Activated naive CD8-positive, alpha-beta T cell treated with anti-CD3 and anti-CD28 coated beads, Interleukin-2, amount 10 ng/mL, durations not matched to agents 7 days and 5 days (primary cell): ENCODE results near the gene PTPRN2. TPM values are rescaled to one million over a fixed set of nuclear protein-coding genes. Genes with fewer than 3 reads are reported as not detected.
"Not testable (repeated sequence)": the region's sequence is repeated elsewhere in the genome, so short reads cannot be mapped to it uniquely, and the experiment has no call there.

Experiments used
- ATAC-seq: fragments of 150-1000 bp; cut with Tn5 transposase; one replicate; pipeline ENCODE4 v1.10.0; 2021; ENCODE audit warnings: low read depth, moderate library complexity
- POLR2A ChIA-PET: fragments of 350-600 bp; sonication (Branson Sonifier 250); formaldehyde crosslinking; loops from one replicate; lab custom pipeline; 2021; ENCODE audit warnings: antibody characterized with exemption; lab: Charles Lee
- DNase-seq: peaks from one replicate; pipeline ENCODE4 v3.0.0; 2021
- H3K27ac Mint-ChIP-seq: one replicate; pipeline ENCODE4 v1.8.0; 2022; ENCODE audit warnings: mild to moderate bottlenecking, mixed read lengths
- H3K27me3 Mint-ChIP-seq: one replicate; pipeline ENCODE4 v1.8.0; 2022; ENCODE audit warnings: mild to moderate bottlenecking, moderate library complexity, mixed read lengths
- H3K36me3 Mint-ChIP-seq: one replicate; pipeline ENCODE4 v1.8.0; 2021; ENCODE audit warnings: mild to moderate bottlenecking, mixed read lengths
- H3K4me1 Mint-ChIP-seq: one replicate; pipeline ENCODE4 v1.8.0; 2021; ENCODE audit warnings: mixed read lengths
- H3K4me3 Mint-ChIP-seq: one replicate; pipeline ENCODE4 v1.8.0; 2022; ENCODE audit warnings: mild to moderate bottlenecking, moderate library complexity, mixed read lengths
- H3K9me3 Mint-ChIP-seq: one replicate; pipeline ENCODE4 v1.8.0; 2021; ENCODE audit warnings: mixed read lengths
- total RNA-seq, 2 experiments: library from RNA; stranded (reverse); gene quantifications; one replicate each; pipeline ENCODE4 v1.2.3, GENCODE V29; 2021

The PTPRN2 gene
- total RNA-seq, 2 experiments from 2014 or later = 4.5 to 4.9 TPM

- H3K9me3 Mint-ChIP-seq = peaks cover 13% of the 10 kb centered on the region
- DNase-seq = no peak
- H3K4me1 Mint-ChIP-seq = no peaks in the 10 kb centered on the region
- no peak for ATAC-seq
- POLR2A ChIA-PET = no interaction called here
- no peak overlapping the region for H3K27ac Mint-ChIP-seq
- no peak overlapping the region for H3K4me3 Mint-ChIP-seq
- H3K36me3 Mint-ChIP-seq = no peaks in the 10 kb centered on the region
- H3K27me3 Mint-ChIP-seq = no peaks in the 10 kb centered on the region
These were observed 411.0 kb downstream of the PTPRN2 start for GRCh38 chr7:158176561-158177173.

GRCh38 chr7:158175779-158176178 is 411.8 kb downstream of the PTPRN2 start:
- H3K36me3 Mint-ChIP-seq = no peaks in the 10 kb centered on the region
- ATAC-seq (no peak), DNase-seq (no peak)
- no peak overlapping the region for H3K4me3 Mint-ChIP-seq
- H3K27me3 Mint-ChIP-seq = no peaks in the 10 kb centered on the region
- H3K4me1 Mint-ChIP-seq = no peaks in the 10 kb centered on the region
- POLR2A ChIA-PET = no interaction called here
- no peak overlapping the region for H3K27ac Mint-ChIP-seq
- H3K9me3 Mint-ChIP-seq = peaks cover 13% of the 10 kb centered on the region

GRCh38 chr7:158174947-158175346 is 412.7 kb downstream of the PTPRN2 start:
- Mint-ChIP-seq H3K4me3 (no peak overlapping the region), H3K4me1 (no peaks in the 10 kb centered on the region), H3K36me3 (no peaks in the 10 kb centered on the region), H3K27ac (no peak overlapping the region), H3K9me3 (peaks cover 13% of the 10 kb centered on the region), H3K27me3 (no peaks in the 10 kb centered on the region)
- POLR2A ChIA-PET = no interaction called here
- DNase-seq (no peak), ATAC-seq (no peak)

- DNase-seq = no peak
- peaks cover 3% of the 10 kb centered on the region for H3K9me3 Mint-ChIP-seq
- H3K27ac Mint-ChIP-seq = no peak overlapping the region
- POLR2A ChIA-PET = no interaction called here
- ATAC-seq = no peak
- no peak overlapping the region for H3K4me3 Mint-ChIP-seq
- no peaks in the 10 kb centered on the region for H3K27me3 Mint-ChIP-seq
- no peaks in the 10 kb centered on the region for H3K36me3 Mint-ChIP-seq
- no peaks in the 10 kb centered on the region for H3K4me1 Mint-ChIP-seq
These were observed 420.2 kb downstream of the PTPRN2 start for GRCh38 chr7:158167373-158167772.

GRCh38 chr7:158166386-158167340 is 421.0 kb downstream of the PTPRN2 start:
- no peak overlapping the region for H3K27ac Mint-ChIP-seq
- H3K36me3 Mint-ChIP-seq = no peaks in the 10 kb centered on the region
- POLR2A ChIA-PET = no interaction called here

GRCh38 chr7:158165711-158166110 is 421.9 kb downstream of the PTPRN2 start:
- H3K4me1 Mint-ChIP-seq = no peaks in the 10 kb centered on the region
- H3K36me3 Mint-ChIP-seq = no peaks in the 10 kb centered on the region

More at GRCh38 chr7:158166386-158167340, 421.0 kb downstream of the PTPRN2 start:
- no peak overlapping the region for H3K4me3 Mint-ChIP-seq
- H3K9me3 Mint-ChIP-seq = peaks cover 3% of the 10 kb centered on the region
- no peaks in the 10 kb centered on the region for H3K4me1 Mint-ChIP-seq
- ATAC-seq (no peak), DNase-seq (no peak)
- H3K27me3 Mint-ChIP-seq = no peaks in the 10 kb centered on the region

GRCh38 chr7:158164101-158165095 is 423.2 kb downstream of the PTPRN2 start:
- Mint-ChIP-seq H3K9me3 (peaks cover 3% of the 10 kb centered on the region), H3K27ac (no peak overlapping the region), H3K36me3 (no peaks in the 10 kb centered on the region), H3K4me1 (no peaks in the 10 kb centered on the region), H3K27me3 (no peaks in the 10 kb centered on the region), H3K4me3 (no peak overlapping the region)
- POLR2A ChIA-PET = no interaction called here
- ATAC-seq (no peak), DNase-seq (no peak)

More at GRCh38 chr7:158165711-158166110, 421.9 kb downstream of the PTPRN2 start:
- no peak overlapping the region for H3K4me3 Mint-ChIP-seq
- POLR2A ChIA-PET = no interaction called here
- peaks cover 3% of the 10 kb centered on the region for H3K9me3 Mint-ChIP-seq
- H3K27ac Mint-ChIP-seq = no peak overlapping the region
- no peaks in the 10 kb centered on the region for H3K27me3 Mint-ChIP-seq
- no peak for ATAC-seq
- DNase-seq = no peak

- Mint-ChIP-seq H3K27ac (no peak overlapping the region), H3K4me3 (no peak overlapping the region), H3K4me1 (no peaks in the 10 kb centered on the region), H3K27me3 (no peaks in the 10 kb centered on the region), H3K36me3 (no peaks in the 10 kb centered on the region), H3K9me3 (peaks cover 3% of the 10 kb centered on the region)
- POLR2A ChIA-PET = no interaction called here
- DNase-seq = no peak
- ATAC-seq = no peak
These were observed 426.4 kb downstream of the PTPRN2 start for GRCh38 chr7:158161194-158161593.

GRCh38 chr7:158160199-158160598 is 427.4 kb downstream of the PTPRN2 start:
- DNase-seq (no peak), ATAC-seq (no peak)
- peaks cover 9% of the 10 kb centered on the region for H3K9me3 Mint-ChIP-seq
- H3K27me3 Mint-ChIP-seq = no peaks in the 10 kb centered on the region
- POLR2A ChIA-PET = no interaction called here
- H3K4me3 Mint-ChIP-seq = no peak overlapping the region
- no peaks in the 10 kb centered on the region for H3K4me1 Mint-ChIP-seq
- H3K36me3 Mint-ChIP-seq = no peaks in the 10 kb centered on the region
- no peak overlapping the region for H3K27ac Mint-ChIP-seq

- H3K27ac Mint-ChIP-seq = no peak overlapping the region
- no peak overlapping the region for H3K4me3 Mint-ChIP-seq
- peaks cover 7% of the 10 kb centered on the region for H3K9me3 Mint-ChIP-seq
- ATAC-seq (no peak), DNase-seq (no peak)
- H3K4me1 Mint-ChIP-seq = no peaks in the 10 kb centered on the region
- no peaks in the 10 kb centered on the region for H3K27me3 Mint-ChIP-seq
- POLR2A ChIA-PET = no interaction called here
- H3K36me3 Mint-ChIP-seq = no peaks in the 10 kb centered on the region
These were observed 430.2 kb downstream of the PTPRN2 start for GRCh38 chr7:158157460-158157859.

GRCh38 chr7:158151273-158151672 is 436.4 kb downstream of the PTPRN2 start:
- H3K9me3 Mint-ChIP-seq, ATAC-seq, H3K36me3 Mint-ChIP-seq, H3K27me3 Mint-ChIP-seq, H3K27ac Mint-ChIP-seq, H3K4me3 Mint-ChIP-seq, POLR2A ChIA-PET, DNase-seq, H3K4me1 Mint-ChIP-seq: not testable (repeated sequence)

- POLR2A ChIA-PET = no interaction called here
- H3K9me3 Mint-ChIP-seq = peaks cover 3% of the 10 kb centered on the region
- DNase-seq (no peak), ATAC-seq (no peak)
- H3K27ac Mint-ChIP-seq = no peak overlapping the region
- H3K27me3 Mint-ChIP-seq = no peaks in the 10 kb centered on the region
- no peak overlapping the region for H3K4me3 Mint-ChIP-seq
- H3K4me1 Mint-ChIP-seq = no peaks in the 10 kb centered on the region
- H3K36me3 Mint-ChIP-seq = no peaks in the 10 kb centered on the region
These were observed 437.4 kb downstream of the PTPRN2 start for GRCh38 chr7:158150234-158150633.

GRCh38 chr7:158147431-158147830 is 440.2 kb downstream of the PTPRN2 start:
- H3K36me3 Mint-ChIP-seq, H3K4me3 Mint-ChIP-seq, ATAC-seq, H3K9me3 Mint-ChIP-seq, H3K27ac Mint-ChIP-seq, H3K27me3 Mint-ChIP-seq, DNase-seq, H3K4me1 Mint-ChIP-seq, POLR2A ChIA-PET: not testable (repeated sequence)
